ENCODE results near the gene GRAP.
"Not testable (repeated sequence)": the region's sequence is repeated elsewhere in the genome, so short reads cannot be mapped to it uniquely, and the experiment has no call there.

Gene GRAP

DNA sequence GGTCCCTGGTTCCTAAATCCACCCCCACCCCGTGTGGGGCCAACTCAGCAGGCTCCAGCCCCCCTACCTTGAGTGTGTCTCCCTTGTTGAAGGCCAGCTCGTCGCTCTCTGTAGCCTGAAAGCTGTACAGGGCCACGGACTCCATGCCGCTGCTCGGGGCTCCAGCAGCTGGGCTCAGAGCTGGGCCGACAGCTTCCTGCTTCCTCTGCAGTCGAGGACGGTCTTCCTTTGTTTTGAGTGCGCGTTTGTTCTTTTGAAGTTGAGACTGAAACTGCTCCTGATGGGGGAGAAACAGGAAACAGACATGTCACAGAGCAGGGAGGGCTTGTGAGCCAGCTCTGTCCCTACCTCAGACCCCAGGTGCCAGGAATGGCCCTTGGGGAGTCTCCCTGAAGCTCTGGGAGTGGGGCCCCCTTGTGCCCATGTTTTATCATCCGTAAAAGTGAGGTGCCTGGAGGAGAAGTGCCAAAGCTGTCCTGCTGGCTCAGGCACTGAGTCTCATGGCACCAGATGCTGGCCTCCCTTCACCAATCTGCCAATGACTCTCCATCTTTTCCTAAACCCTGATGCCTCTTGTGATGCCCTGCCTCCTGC is at the start of gene GRAP:
GRAP (minus strand) TSS at position 176 of the 594 bp plus-strand sequence; CDS start at position 145, 31 bp downstream.
- DNase-seq (ENCODE audit: low read depth) = not testable (repeated sequence)

DNA sequence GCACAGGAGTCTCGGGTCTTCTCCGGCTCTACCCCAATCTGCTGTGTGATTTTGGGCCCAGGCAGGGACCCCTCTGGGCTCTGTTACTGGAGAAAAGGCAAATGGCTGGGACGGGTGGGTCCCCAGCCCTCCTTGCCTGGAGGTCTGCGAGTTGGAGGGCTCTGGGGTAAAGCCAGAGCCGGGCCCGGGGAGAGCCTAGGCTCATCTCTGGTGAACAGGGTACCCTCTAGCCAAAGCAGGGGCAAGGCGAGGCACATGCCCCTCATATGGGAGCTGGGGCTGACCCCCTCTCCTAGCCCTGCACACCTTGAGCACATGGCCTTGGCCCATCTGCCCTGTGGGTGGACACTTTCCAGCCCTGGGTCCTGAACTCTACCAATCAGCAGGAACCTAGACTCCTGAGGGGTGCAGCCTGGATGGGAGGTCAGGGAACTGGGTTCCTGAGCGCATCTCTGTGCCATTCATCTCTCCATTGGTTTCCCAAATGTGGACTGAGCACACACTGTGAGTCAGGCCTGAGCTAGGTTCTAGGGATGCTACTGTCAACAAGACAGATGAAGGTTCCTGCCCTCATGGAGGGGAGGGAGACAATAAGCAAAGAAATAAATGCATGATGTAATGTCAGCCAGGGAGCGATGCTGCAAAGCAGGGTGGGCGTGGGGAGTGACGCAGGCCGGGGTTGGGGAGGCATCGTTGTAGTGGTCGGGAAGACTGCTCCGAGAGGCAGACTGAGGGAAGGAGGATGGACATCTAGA is 47.1 kb upstream of the GRAP start:
- DNase-seq (ENCODE audit: low read depth) = not testable (repeated sequence)

DNA sequence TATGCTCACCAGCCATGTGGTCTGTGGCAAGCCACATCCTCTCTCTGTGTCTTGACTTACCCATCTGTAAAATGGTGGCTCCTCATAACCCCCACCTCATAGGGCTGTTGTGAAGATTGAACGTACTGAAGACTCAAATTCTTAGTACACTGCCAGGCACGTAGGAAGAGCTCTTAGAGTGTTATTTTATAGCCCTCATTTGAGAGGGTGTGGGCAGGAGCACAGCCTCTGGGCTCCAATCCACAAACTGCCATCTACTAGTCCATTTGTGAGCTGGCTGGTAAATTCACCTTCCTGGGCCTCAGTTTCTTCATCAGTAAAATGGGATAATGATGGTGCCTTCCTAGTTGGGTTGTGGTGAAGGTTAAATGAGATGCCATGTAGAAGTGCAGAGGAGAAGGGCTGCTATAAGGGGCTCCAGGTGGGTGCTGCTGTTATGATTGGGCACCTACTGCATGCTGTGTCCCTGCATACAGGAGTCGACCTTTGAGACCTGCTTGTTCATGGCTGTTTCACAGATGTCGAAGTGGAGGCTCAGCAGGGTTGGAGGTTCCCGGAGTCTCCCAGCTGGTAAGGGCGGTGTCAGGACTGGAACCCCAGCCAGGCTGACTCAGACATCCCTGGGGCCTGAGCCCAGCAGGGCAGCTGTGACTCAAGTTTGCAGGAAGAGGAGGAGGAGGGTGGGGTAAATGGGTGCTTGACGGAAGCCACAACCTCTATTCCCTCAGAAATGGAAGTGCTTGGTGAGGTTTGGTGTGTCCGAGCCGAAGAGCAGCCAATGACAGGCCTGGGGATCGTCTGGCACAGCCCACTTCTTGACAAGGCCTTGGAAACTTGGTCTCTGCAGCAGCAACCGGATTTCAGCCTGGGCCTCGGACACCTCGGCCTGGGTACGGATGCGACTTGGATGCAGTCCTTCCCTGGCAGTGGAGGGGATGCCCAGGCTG is 46.3 kb upstream of the GRAP start:
- peak; percentile 27 for DNase-seq (ENCODE audit: low read depth)

DNA sequence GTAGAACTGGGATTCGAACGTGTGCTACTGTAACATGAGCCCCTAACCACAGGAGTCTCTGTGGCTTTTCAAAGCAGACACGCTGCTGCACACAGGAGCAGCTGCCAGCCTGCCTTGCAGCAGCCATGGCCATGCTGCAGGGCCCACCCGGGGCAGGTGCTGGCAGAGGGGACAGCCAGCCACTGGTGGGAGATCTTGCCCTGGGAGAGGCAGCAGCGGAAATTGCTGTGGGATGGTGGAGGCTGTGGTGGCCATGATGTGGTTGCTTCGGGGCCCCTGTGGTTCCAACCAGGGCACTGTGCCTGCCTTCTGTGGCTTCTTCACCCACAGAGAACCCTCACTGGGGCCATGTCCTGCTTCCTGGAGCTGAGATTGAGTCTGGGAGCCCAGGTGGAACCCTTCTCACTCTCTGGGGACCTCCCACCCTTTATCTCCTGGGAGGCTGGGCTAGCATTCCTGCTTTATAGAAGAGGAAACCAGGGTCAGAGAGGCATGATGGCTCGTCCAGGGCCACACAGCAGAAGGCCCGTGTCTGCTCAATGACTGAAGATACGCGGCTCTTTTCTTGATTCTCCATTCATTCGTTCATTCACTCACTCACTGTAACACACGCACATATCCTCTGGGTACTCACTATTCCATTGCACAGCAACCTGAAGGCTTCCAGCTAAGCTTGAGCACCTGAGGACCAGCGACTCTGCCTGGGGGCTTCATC is 43.5 kb upstream of the GRAP start:
- DNase-seq (ENCODE audit: low read depth) = not testable (repeated sequence)

DNA sequence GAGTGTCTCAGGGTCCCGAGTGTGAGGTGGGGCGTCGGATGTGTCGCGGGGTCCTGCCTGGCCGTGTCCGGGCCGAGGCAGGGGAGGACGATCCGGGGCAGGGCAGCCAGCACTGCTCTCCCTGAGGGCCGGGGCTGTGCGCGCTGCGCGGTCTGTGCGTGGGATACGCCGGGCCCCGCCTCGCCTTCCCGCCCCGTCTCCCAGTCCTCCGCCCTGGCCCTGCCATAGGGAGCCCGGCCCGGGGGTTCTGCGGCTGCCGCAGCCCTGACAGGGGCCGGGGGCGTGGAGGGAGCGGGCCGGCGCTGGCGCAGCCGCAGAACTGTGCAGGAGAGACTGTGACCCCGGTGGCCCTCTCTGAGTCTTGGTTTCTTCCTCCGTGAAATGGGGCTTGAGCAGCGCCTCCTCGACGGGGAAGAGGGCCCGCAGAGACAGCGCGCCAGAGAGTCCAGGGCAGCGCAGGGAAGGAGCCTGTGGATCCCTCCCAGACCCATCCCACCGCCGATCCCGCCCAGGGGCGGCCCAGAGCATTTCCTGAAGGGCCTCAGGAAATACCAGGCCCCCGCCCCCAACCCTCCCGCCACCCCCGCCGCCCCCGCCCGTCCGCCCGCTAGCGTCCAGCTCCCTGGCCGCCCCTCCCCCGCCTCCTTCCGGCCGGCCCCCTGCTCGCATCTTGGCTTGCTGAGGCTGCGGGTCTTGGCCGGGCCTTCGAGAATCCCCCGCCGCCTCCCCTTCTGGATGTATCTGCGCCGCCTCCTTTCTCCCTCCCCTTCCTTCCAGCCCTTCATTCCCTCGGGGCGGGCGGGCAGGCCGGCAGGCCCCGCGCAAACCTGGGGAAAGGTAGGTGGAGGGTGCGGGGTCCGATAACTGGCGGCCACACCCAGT is 42.3 kb upstream of the GRAP start:
- not testable (repeated sequence) for DNase-seq (ENCODE audit: low read depth)

DNA sequence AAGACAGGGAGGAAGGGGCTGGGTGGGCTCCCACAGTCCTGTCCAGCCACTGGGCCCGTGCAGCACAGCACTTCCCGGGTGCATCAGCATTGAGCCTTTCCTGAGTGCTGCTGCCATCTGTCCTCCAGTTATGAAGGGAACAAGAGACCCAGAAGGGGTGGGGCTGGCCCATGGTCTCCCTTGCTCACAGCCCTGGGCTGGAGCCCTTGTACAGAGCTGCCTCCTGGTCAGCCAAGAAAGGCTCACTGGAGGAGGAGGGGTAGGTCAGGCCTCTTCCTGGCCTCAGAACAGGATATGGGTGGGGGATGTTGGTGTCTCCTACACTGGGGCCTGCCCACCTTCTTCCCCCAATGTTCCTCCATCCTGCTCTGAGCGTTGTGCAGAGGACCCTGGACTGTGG is 30.6 kb upstream of the GRAP start:
- DNase-seq (ENCODE audit: low read depth) = not testable (repeated sequence)

DNA sequence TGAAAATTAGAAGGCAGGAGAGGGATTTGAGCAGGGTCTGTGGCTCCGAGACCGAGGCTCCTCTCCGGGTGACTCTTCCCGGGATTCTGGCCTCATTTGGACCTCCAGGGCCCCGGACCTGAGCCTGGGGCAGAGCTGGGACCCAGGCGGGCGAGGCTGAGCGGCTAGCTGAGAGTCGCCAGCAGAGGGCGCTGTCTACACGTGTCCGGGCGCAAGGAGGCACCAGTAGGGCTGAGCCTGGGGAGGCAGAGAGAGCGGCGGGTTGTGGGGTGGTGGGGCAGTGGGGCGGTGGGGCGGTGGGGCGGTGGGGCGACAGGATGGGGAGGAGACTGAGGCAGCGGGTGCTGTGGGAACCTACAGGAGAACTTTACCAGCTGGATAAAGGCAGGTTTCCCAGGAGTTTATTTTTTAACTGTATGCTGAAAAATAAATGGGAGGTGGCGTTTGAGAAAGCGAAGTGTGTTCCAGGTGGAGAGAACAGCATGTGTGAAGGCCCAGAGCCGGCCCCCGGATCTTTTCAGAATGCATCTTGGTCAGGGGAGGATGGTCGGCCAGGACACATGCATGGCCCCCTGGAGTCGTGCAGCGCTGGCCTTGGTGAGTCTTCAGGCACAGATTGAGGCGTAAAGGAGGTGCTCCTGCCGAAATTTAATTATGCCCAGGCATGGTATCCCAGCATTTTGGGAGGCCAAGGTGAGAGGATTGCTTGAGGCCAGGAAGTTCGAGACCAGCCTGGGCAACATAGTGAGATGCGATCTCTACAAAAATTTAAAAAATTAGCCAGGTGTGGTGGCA is 29.8 kb upstream of the GRAP start:
- DNase-seq (ENCODE audit: low read depth) = not testable (repeated sequence)

DNA sequence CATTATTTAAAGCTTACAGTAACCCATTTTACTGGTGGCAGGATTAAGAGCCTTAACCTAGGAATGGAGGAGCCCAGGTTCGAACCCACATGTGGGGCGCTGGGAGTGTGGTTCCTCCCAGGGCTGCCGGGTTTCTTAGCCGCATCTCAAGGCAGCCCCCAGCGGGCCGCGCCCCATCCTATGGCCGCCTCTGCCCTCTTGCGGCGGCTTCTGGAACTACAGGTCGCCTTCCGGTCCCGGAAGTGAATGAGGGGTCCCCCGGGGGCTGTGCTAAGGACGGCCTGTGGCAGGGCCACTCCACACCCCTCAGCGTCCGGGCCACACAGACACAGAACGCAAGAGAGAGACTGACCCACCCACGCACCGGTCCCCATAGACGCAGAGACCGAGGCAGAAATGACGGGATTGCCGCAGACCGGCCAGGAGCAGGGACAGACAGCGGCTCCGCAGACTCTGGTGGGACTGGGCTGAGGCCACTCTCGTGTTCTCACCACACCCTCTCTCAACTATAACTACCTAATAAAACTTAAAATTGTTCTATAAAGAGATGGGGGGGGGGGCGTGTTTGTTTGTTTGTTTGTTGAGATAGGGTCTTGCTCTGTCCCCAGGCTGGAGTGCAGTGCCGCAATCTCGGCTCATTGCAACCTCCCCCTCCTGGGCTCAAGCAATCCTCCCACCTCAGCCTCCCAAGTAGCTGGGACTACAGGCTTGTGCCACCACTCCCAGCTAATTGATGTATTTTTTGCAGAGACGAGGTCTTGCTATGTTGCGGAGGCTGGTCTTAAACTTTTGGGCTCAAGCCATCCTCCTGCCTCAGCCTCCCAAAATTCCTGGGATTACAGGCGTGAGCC is 23.8 kb upstream of the GRAP start:
- not testable (repeated sequence) for DNase-seq (ENCODE audit: low read depth)

DNA sequence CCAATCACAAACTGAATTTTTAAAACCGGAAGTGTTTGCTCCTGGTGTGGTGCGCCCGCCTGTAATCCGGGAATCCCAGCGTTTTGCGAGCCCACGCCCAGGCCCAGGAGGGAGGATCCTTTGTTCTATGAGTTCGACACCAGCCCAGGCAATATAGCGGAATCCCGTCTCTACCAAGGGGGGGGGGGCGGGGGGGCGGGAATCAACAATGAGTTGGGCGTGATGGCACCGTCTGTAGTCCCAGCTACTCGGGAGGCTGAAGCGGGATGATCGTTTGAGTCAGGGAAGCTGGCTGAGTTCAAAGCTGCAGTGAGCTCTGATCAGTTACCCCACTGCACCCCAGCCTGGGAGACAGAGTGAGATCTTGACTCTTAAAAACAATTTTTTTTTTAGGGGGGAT is 17.6 kb upstream of the GRAP start:
- DNase-seq (ENCODE audit: low read depth) = not testable (repeated sequence)

DNA sequence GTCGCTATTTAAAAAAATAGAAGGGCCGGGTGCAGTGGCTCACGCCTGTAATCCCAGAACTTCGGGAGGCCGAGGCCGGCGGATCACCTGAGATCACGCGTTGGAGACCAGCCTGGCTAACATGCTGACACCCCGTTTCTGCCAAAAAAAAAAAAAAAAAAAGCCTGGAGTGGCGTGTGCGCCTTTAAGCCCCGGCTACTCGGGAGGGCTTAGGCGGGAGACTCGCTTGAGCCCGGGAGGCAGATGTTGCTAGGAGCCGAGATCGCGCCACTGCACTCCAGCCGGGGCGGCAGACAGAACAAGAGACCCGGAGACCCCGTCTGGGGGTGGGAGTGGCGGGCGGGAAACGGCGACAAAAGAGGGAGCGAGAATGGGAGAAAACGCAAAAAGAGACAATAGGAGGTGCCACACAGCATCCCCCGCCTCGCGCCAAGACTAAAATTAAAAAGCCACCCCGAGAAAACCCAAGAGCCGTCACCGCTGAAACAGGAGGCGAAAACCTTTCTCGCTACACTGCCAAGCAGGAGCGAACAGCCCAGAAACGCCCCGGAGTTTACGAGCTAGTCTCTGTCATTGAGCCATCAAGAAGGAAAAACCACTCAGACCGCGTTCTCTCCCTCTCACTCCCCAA is 16.7 kb upstream of the GRAP start:
- DNase-seq (ENCODE audit: low read depth) = not testable (repeated sequence)

DNA sequence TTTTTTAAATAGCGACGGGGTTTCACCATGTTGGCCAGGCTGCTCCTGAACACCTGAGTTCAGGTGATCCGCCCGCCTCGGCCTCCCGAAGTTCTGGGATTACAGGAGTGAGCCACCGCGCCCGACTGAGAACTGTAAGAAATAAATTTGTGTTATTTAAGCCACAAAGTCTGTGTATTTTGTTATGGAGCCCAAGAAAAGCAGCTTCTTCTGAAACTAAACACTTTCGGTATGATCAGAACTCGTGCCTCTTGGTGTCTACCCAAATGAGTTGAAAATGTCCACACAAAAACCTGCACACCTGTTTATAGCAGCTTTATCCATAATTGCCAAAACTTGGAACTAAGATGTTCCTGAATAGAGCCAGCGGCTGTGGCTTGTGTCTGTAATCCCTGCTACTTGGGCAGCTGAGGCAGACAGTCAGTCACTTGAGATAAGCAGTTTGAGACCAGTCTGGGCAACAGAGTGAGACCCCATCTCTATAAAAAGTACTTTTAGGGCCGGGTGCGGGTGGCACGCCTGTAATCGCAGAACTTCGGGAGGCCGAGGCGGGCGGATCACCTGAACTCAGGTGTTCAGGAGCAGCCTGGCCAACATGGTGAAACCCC is 16.1 kb upstream of the GRAP start:
- not testable (repeated sequence) for DNase-seq (ENCODE audit: low read depth)

DNA sequence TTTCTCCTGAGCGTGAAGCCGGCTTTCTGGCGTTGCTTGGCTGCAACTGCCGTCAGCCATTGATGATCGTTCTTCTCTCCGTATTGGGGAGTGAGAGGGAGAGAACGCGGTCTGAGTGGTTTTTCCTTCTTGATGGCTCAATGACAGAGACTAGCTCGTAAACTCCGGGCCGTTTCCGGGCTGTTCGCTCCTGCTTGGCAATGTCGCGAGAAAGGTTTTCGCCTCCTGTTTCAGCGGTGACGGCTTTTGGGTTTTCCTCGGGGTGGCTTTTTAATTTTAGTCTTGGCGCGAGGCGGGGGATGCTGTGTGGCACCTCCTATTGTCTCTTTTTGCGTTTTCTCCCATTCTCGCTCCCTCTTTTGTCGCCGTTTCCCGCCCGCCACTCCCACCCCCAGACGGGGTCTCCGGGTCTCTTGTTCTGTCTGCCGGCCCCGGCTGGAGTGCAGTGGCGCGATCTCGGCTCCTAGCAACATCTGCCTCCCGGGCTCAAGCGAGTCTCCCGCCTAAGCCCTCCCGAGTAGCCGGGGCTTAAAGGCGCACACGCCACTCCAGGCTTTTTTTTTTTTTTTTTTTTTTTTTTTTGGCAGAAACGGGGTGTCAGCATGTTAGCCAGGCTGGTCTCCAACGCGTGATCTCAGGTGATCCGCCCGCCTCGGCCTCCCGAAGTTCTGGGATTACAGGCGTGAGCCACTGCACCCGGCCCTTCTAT is 15.4 kb upstream of the GRAP start:
- not testable (repeated sequence) for DNase-seq (ENCODE audit: low read depth)

DNA sequence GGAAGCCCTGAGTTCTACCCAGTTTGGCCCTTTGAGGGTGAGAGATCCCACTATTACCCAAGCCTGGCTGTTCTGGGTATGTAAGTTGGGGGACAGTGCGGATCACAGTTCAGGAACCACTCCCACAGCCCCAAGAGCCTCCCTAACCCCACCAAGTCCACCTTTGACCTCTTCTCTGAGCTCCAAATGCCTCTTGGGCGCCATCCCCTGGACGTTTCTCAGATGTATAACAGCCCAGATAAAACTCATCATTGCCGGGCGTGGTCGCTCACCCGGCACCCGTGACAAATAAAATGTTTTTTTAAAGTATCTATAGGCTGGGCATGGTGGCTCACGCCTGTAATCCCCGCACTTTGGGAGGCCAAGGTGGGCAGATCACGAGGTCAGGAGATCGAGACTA is 8.7 kb upstream of the GRAP start:
- not testable (repeated sequence) for DNase-seq (ENCODE audit: low read depth)

DNA sequence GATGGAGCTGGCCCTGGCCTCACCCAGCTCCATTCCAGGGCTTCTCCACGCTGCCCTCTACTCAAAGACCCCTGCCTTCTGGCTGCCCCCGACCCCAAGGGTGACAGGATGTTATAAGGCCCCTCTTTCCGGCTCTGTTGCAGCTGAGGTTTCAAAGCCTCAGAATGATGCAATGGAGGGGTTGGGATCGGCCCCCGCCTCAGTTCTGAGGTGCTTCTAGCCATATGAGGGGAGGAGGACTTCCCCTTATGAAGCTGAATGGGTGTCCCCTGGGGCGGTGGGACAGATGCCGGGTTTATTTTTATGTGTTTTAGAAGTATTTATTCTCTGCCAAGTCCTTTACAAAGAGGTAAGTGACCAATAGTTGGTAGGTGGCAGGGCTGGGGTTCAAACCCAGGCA is 2.1 kb upstream of the GRAP start:
- not testable (repeated sequence) for DNase-seq (ENCODE audit: low read depth)

DNA sequence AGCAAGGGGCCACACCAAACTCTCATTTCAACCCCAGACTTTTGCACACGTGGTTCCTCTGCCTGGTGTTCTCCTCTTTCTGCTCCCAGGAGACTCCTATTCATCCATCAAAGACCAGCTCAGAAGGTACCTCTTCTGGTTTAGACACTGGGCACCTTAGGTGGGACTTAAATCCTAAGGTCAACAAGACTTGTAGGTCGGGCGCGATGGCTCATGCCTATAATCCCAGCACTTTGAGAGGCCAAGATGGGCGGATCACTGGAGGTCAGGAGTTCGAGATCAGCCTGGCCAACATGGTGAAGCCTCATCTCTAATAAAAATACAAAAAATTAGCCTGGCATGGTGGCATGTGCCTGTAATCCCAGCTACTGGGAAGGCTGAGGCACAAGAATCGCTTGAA is 753 bp upstream of the GRAP start:
- DNase-seq (ENCODE audit: low read depth) = not testable (repeated sequence)

DNA sequence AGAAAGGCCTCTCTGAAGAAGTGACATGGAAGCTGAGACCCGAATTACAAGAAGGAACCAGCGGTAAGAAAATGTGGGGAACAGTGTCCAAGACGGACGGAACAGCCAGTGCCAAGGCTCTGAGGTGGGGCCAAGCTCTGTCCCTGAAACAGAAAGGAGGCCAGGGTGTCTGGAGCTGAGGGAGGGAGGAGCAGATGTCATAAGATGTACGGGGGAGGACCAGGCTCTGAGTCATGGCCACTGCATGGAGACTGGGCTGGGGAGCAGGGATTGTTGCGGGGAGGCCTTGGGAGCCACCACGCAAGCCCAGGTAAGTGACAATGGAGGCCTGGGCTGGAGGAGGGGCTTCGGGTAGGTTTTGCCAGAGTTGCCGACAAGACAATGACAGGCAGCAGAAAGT is 2.1 kb downstream of the GRAP start:
- not testable (repeated sequence) for DNase-seq (ENCODE audit: low read depth)

DNA sequence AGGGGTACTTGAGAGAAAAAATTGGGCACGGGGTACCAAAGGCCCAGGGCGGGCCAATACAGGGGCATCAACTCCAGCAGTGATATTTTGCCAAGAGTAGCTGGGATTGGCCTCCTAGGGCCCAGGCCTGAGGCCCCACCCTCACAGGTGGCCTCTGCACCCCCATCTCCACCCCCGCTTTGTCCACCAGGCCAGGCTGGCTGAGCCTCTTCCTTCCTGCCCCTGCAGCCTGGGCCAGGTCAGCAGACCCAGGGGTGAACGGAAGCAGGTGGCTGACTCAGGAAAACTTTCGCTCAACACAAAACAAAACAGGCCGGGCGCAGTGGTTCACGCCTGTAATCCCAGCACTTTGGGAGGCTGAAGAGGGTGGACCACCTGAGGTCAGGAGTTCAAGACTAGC is 3.7 kb downstream of the GRAP start:
- DNase-seq (ENCODE audit: low read depth) = not testable (repeated sequence)
